Activated naive CD4-positive, alpha-beta T cell treated with anti-CD3 and anti-CD28 coated beads, Interleukin-2, amount 50 U/mL, for 16 hours (primary cell): ENCODE measurements around the gene DUSP14.

Experiments
- DNase-seq: peaks from one replicate; pipeline ENCODE4 v3.0.0-alpha.2; 2020

DUSP14 gene

GRCh38 chr17:37518826-37519225 lies 29.1 kb downstream of the DUSP14 start:
- DNase-seq = no peak

GRCh38 chr17:37519251-37519985 lies 29.7 kb downstream of the DUSP14 start:
- DNase-seq = no peak

GRCh38 chr17:37520174-37520573 lies 30.5 kb downstream of the DUSP14 start:
- DNase-seq = no peak

GRCh38 chr17:37521821-37522220 lies 32.1 kb downstream of the DUSP14 start:
- DNase-seq = no peak

GRCh38 chr17:37523715-37524219 lies 34.1 kb downstream of the DUSP14 start:
- DNase-seq = no peak

- DNase-seq = no peak
Observed at GRCh38 chr17:37527249-37527851, 37.7 kb downstream of the DUSP14 start.

GRCh38 chr17:37530420-37530819 lies 40.7 kb downstream of the DUSP14 start:
- no peak for DNase-seq

- no peak for DNase-seq
Observed at GRCh38 chr17:37532756-37533155, 43.1 kb downstream of the DUSP14 start.

- no peak for DNase-seq
Observed at GRCh38 chr17:37535906-37536305, 46.2 kb downstream of the DUSP14 start.

GRCh38 chr17:37538981-37539659 lies 49.4 kb downstream of the DUSP14 start:
- DNase-seq = no peak

GRCh38 chr17:37541880-37542660 lies 52.4 kb downstream of the DUSP14 start:
- no peak for DNase-seq

- no peak for DNase-seq
Observed at GRCh38 chr17:37543637-37544052, 54.0 kb downstream of the DUSP14 start.

GRCh38 chr17:37545486-37545885 lies 55.8 kb downstream of the DUSP14 start:
- no peak for DNase-seq

GRCh38 chr17:37546302-37546701 lies 56.6 kb downstream of the DUSP14 start:
- DNase-seq = no peak

- DNase-seq = no peak
Observed at GRCh38 chr17:37547986-37548385, 58.3 kb downstream of the DUSP14 start.

GRCh38 chr17:37551788-37552187 lies 62.1 kb downstream of the DUSP14 start:
- DNase-seq = no peak

GRCh38 chr17:37553401-37553966 lies 63.8 kb downstream of the DUSP14 start:
- DNase-seq = no peak

- no peak for DNase-seq
Observed at GRCh38 chr17:37555386-37555785, 65.7 kb downstream of the DUSP14 start.

- DNase-seq = no peak
Observed at GRCh38 chr17:37557482-37557881, 67.8 kb downstream of the DUSP14 start.

GRCh38 chr17:37558299-37558698 lies 68.6 kb downstream of the DUSP14 start:
- DNase-seq = no peak

- no peak for DNase-seq
Observed at GRCh38 chr17:37562016-37562745, 72.5 kb downstream of the DUSP14 start.
